ENCODE data around the gene RBMY1F.
"Not testable (repeated sequence)": the region's sequence is repeated elsewhere in the genome, so short reads cannot be mapped to it uniquely, and the experiment has no call there.

Gene RBMY1F

DNA sequence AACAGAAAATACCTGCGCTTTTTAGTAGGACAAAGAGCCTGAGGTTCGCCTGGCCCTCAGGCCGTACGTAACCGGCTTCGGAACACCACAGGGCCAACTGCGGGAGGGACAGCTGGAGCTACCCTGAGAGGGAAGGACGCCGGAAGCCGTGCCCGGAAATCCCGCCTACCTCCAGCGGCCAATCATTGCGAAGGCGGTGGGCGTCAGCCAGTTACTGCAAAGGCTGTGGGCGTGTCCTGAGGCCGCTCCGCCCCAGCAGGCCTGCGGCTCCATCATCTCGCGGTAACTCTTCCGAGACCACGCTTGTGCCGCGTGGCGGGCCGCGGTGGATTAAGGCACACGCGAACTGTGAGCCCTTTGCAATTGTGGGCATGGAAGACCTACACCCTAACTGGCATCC is at the start of gene RBMY1F:
TSS of gene RBMY1F (minus strand) at position 101 of the 400 bp plus-strand sequence. CDS start 1,954 bp downstream, outside the sequence.
- not testable (repeated sequence) for DNase-seq

- not testable (repeated sequence) for DNase-seq
These were observed 31.6 kb downstream of the RBMY1F start for GRCh38 chrY:22151144-22151543.

DNA sequence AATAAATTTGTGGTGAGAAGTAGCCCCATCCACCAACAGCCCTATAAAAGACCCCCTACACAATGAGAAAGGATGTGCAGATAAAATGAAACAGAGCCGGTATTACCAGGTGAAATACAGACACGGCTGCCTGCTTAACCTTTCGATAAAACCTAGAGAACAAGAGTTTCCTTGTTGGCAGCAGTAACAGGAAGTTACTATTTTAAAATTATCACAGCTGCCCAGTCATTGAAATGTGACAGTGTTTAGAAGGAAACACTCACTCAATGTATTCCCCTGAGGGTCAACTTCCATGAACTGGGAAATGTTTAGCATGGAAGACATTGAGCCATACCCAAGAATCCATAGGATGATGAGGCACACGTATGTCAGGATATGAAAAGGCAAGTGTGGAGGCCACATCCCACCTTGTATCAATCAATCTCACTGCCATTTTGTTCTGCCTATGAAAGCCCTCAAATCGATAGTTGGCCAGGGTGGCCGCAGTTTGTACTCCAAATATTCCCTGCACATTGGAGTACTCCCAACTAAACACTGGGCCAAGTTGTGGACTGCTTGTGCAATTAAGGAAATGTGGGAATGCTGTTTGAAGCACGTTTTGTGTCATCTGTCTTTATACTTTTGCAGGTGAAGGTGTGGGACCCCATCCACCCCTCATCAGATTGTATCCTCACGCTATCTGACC is 41.6 kb downstream of the RBMY1F start:
- DNase-seq = not testable (repeated sequence)

GRCh38 chrY:22134719-22135118 is 48.0 kb downstream of the RBMY1F start:
- not testable (repeated sequence) for DNase-seq

DNA sequence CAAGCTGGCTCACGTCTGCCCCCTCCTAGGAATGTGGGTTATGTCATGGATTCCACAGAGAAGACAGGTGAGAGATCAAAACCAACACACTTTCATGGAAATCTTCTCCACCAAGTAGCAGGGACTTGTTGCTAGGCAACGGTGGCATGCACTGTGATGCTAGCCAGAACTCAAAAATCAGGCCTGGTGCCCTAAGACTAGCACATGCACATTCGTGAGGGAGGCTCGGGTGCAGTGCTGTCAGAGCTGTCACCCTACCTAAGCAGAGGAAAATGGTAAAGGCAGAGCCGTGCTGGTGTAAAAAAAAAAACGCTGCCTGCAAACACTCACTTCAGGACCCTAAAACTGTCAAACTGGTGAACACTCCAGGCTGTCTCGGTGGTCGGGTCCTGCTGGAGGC is 52.2 kb downstream of the RBMY1F start:
- not testable (repeated sequence) for DNase-seq
